Endothelial cell of umbilical vein (primary cell): ENCODE data around the gene OPN1MW3. TPM values are rescaled to one million over a fixed set of nuclear protein-coding genes. Genes with fewer than 3 reads are reported as not detected.
"Not testable (repeated sequence)": the region's sequence is repeated elsewhere in the genome, so short reads cannot be mapped to it uniquely, and the experiment has no call there.

Experiments used
- BruUV-seq: library from RNA; stranded (reverse); fragments of 400-500 nt; replicated peaks from 2 replicates; lab custom pipeline; 2021; lab: Mats Ljungman, UMichigan
- CTCF ChIA-PET: fragments of 300-600, 350-600 bp; sonication (Branson Sonifier 250); formaldehyde crosslinking; loops from one replicate; lab custom pipeline; 2021; ENCODE audit warnings: antibody characterized with exemption, inconsistent platforms; lab: Charles Lee
- POLR2A ChIA-PET: fragments of 300-600, 350-600 bp; sonication (Branson Sonifier 250); formaldehyde crosslinking; loops from one replicate; lab custom pipeline; 2021; ENCODE audit warnings: antibody characterized with exemption, inconsistent platforms; lab: Charles Lee
- DNase-seq: peaks from one replicate; pipeline ENCODE4 v3.0.0-alpha.2; 2011; ENCODE audit warnings: low read depth, low spot score
- FAIRE-seq: peaks from 2 replicates; lab custom pipeline; 2011; peaks lifted over from hg19 to GRCh38; lab: Jason Lieb, UNC
- H2AFZ ChIP-seq: 2 replicates; pipeline ENCODE4 v1.6.0; 2012; ENCODE audit warnings: low read depth, low read length, control low read depth, inconsistent platforms
- H3K27ac ChIP-seq: 2 replicates; pipeline ENCODE4 v1.5.1; 2011; ENCODE audit warnings: low read depth, mild to moderate bottlenecking, control low read depth, low read length, moderate library complexity; ENCODE audit not compliant: insufficient read depth
- H3K27me3 ChIP-seq, 2 experiments: 2 replicates each; pipeline versions ENCODE4 v1.6.0 to v1.6.1; 2011; ENCODE audit warnings: low read length in 2 of 2, mixed read lengths in 1 of 2; ENCODE audit not compliant: control insufficient read depth in 2 of 2, insufficient read depth in 2 of 2
- H3K36me3 ChIP-seq, 2 experiments: 2 replicates in 1 of 2; 3 replicates in 1 of 2; pipeline ENCODE4 v1.5.1; 2011; ENCODE audit warnings: low read length in 2 of 2, mild to moderate bottlenecking in 1 of 2, moderate library complexity in 1 of 2; ENCODE audit not compliant: control insufficient read depth in 2 of 2, insufficient read depth in 2 of 2; ENCODE audit errors: extremely low read depth in 1 of 2
- H3K4me1 ChIP-seq: 3 replicates; pipeline ENCODE4 v1.5.1; 2011; ENCODE audit warnings: mild to moderate bottlenecking, low read length; ENCODE audit not compliant: control insufficient read depth, insufficient read depth; ENCODE audit errors: extremely low read depth
- H3K4me2 ChIP-seq: 2 replicates; pipeline ENCODE4 v1.6.1; 2011; ENCODE audit warnings: low read length, control low read depth, mixed read lengths; ENCODE audit not compliant: insufficient read depth
- H3K4me3 ChIP-seq, 3 experiments: fragments of 200-600 bp in 1 of 3; sonication (generic), shearing (Covaris generic) in 1 of 3; replicated peaks in 1 of 3; 2 replicates each; pipeline ENCODE4 v1.5.1; 2011 to 2016; ENCODE audit warnings: control low read depth in 3 of 3, low read length in 3 of 3, mild to moderate bottlenecking in 2 of 3, inconsistent platforms in 1 of 3, low read depth in 1 of 3, moderate library complexity in 1 of 3; ENCODE audit not compliant: insufficient read depth in 1 of 3
- H3K79me2 ChIP-seq: 2 replicates; pipeline ENCODE4 v1.6.0; 2012; ENCODE audit warnings: low read length, inconsistent platforms; ENCODE audit not compliant: control insufficient read depth, insufficient read depth
- H3K9ac ChIP-seq: replicated peaks from 2 replicates; pipeline ENCODE3; 2011; ENCODE audit warnings: low read length, control low read depth; ENCODE audit not compliant: insufficient read depth; ENCODE audit errors: extremely low read depth
- H3K9me1 ChIP-seq: replicated peaks from 3 replicates; pipeline ENCODE4 v1.6.0; 2011; ENCODE audit warnings: mild to moderate bottlenecking, low read length; ENCODE audit not compliant: control insufficient read depth, insufficient read depth; ENCODE audit errors: extremely low read depth
- H3K9me3 ChIP-seq: replicated peaks from 2 replicates; pipeline ENCODE4 v1.5.1; 2012; ENCODE audit warnings: low read length, inconsistent platforms; ENCODE audit not compliant: control insufficient read depth, insufficient read depth
- H4K20me1 ChIP-seq: replicated peaks from 2 replicates; pipeline ENCODE3; 2011; ENCODE audit warnings: mild to moderate bottlenecking, low read length; ENCODE audit not compliant: control insufficient read depth, insufficient read depth; ENCODE audit errors: extremely low read depth
- dilution Hi-C: fragments of 300-500 bp; cut with MboI; formaldehyde crosslinking; loops from one replicate; pipeline ENCODE4 v1.15.0; 2019; ENCODE audit warnings: low sequenced_read_pairs; ENCODE audit not compliant: extremely low pct_ligation_motif_present
- intact Hi-C: fragments of 100-400 bp; cut with micrococcal nuclease; formaldehyde crosslinking; loops from one replicate; pipeline ENCODE4 v1.10.0; 2022
- polyA plus RNA-seq, 4 experiments: library from polyadenylated mRNA; depleted of rRNA in 3 of 4; stranded (reverse) in 3 of 4; unstranded in 1 of 4; fragments of >200 nt; gene quantifications; 2 replicates each; pipeline versions ENCODE4 v1.2.1 to v1.2.3, GENCODE V29; 2011 to 2012; ENCODE audit warnings: missing spikeins in 1 of 4
- total RNA-seq: library from RNA; stranded (reverse); gene quantifications from 2 replicates; pipeline ENCODE4 v1.2.3, GENCODE V29; 2021

Gene OPN1MW3
- total and polyA plus RNA-seq, 2 donors (not counting 3 experiments of a cell fraction or from before 2014, with no cell fraction given) = not detected

DNA sequence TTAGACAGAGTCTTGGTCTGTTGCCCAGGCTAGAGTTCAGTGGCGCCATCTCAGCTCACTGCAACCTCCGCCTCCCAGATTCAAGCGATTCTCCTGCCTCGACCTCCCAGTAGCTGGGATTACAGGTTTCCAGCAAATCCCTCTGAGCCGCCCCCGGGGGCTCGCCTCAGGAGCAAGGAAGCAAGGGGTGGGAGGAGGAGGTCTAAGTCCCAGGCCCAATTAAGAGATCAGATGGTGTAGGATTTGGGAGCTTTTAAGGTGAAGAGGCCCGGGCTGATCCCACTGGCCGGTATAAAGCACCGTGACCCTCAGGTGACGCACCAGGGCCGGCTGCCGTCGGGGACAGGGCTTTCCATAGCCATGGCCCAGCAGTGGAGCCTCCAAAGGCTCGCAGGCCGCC, 37.9 kb upstream of the OPN1MW3 start, which contains the start of gene OPN1MW2:
Gene OPN1MW2, plus strand, starts transcription at position 301 of the 400 bp plus-strand sequence. Its CDS starts 60 bp downstream, at position 361.
- DNase-seq, H3K27me3 ChIP-seq, BruUV-seq, H2AFZ ChIP-seq, H3K9me3 ChIP-seq, H4K20me1 ChIP-seq, FAIRE-seq, intact Hi-C loops, H3K9ac ChIP-seq, dilution Hi-C loops, H3K27ac ChIP-seq, POLR2A ChIA-PET, H3K4me1 ChIP-seq, CTCF ChIA-PET, H3K9me1 ChIP-seq, H3K36me3 ChIP-seq, H3K79me2 ChIP-seq, H3K4me2 ChIP-seq, H3K4me3 ChIP-seq: not testable (repeated sequence)

DNA sequence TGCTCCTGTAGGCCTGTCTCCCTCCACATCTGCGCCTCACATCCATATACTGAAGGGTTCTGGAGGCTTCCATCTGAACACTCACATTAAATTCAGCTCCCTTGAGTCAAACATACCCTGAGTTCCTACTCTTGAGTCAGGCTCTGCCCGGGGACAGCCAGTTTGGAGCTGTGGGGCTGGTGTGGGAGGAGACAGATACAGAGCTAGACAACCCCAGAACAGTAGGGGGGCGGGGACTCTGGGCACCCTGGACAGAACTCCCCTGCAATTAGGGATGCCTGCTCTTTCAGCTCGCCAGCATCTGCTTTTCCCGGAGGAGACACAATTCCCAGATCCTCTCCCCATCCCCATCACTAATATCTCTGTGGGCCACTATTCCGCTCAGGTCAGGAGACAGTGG, 32.1 kb upstream of the OPN1MW3 start:
- intact Hi-C loops, DNase-seq, H3K9me1 ChIP-seq, H3K4me1 ChIP-seq, H3K79me2 ChIP-seq, H3K27me3 ChIP-seq, BruUV-seq, H4K20me1 ChIP-seq, H3K4me3 ChIP-seq, H3K9me3 ChIP-seq, CTCF ChIA-PET, H3K36me3 ChIP-seq, H2AFZ ChIP-seq, dilution Hi-C loops, H3K4me2 ChIP-seq, POLR2A ChIA-PET, FAIRE-seq, H3K9ac ChIP-seq, H3K27ac ChIP-seq: not testable (repeated sequence)

DNA sequence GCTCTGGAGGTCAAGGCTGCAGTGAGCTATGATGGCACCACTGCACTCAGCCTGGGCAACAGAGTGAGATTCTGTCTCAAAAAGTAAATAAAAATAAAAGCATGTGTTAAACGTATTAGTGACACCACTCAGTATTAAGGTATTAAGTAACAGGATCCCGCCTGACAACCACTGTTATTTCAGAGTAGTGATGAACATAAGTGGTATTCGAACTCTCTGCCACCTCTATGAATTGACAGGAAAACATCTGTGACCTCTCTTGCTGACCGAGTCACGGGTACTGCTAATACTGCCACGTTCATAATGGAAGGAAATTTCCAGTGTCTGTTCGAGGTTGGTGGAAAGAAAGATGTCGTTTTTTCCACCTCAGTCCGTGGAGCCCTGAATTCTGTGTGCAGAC, 30.7 kb upstream of the OPN1MW3 start:
- H3K27ac ChIP-seq, H3K27me3 ChIP-seq, H3K79me2 ChIP-seq, H4K20me1 ChIP-seq, H3K36me3 ChIP-seq, H3K9me1 ChIP-seq, DNase-seq, CTCF ChIA-PET, H3K9me3 ChIP-seq, H2AFZ ChIP-seq, FAIRE-seq, H3K4me2 ChIP-seq, BruUV-seq, H3K4me3 ChIP-seq, POLR2A ChIA-PET, dilution Hi-C loops, H3K9ac ChIP-seq, H3K4me1 ChIP-seq, intact Hi-C loops: not testable (repeated sequence)

DNA sequence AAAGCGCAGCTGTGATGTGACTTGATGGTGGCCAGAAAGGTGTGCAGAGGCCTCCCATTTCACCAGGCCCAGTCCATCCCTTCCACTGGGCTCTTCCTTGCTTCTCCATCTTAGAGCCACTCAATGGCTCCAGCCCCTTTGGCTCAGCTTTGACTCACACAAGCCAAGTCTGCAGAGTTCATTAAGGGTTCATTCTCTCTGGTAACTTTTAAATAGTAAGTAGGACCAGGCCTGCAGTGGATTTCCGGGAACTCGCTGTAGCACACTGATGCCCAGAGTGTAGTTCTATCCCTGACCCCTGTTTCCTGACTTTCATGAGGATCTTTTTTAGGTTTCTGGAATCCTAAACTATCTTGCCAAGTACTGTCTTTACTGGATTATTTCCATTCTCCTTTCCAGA, 25.9 kb upstream of the OPN1MW3 start:
- H3K4me1 ChIP-seq, H3K4me2 ChIP-seq, H2AFZ ChIP-seq, POLR2A ChIA-PET, H3K27me3 ChIP-seq, intact Hi-C loops, H3K9me3 ChIP-seq, H3K36me3 ChIP-seq, H3K27ac ChIP-seq, dilution Hi-C loops, BruUV-seq, DNase-seq, H3K4me3 ChIP-seq, H3K79me2 ChIP-seq, H3K9me1 ChIP-seq, H3K9ac ChIP-seq, FAIRE-seq, H4K20me1 ChIP-seq, CTCF ChIA-PET: not testable (repeated sequence)
